GM19328 (cell line): ENCODE measurements around the gene PRCP.

Source experiments
- ATAC-seq: cut with Tn5 transposase; IDR thresholded peaks from one replicate; pipeline ENCODE4 v1.9.1; 2021; ENCODE audit warnings: mild to moderate bottlenecking, moderate library complexity; ENCODE audit not compliant: unreplicated experiment

Gene PRCP

GRCh38 chr11:82907371-82907770 is 7.1 kb upstream of the PRCP start:
- no peak for ATAC-seq

DNA sequence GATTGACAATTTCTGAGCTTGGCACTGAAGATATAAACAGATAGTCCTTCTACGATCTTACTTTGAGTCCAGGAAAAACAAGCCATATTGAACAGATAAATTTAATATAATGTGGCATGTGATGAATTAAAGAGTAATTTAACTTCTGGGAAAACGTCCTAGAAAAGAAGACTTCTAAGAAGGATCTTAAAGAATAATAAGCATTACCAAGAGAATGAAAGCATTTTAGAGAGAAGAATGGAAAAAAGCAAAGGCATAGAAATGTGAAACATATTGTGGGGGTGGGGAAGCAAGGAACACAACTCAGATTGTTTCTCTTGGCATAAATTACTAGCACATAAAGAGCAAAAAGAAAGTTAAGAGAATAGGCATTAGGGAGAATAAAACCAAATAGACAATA is 6.7 kb upstream of the PRCP start:
- no peak for ATAC-seq

DNA sequence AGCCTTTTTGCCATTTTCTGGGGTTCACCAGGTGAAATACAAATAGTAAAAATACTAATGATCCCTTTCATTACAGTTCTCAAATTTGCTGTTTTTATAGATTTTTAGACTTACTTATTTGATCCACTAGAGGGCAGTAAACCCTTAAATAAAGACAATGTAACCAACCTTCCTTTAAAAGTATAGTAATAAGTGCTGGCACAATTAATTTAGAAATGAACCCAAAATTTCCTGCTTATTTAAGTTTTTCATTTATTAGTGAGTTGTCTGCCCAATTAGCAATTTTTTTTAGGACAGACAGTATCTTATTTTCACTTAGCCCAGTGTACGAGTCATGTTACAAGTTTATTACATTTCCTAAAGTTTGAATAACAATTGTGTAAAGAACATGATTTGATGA is 6.0 kb upstream of the PRCP start:
- no peak for ATAC-seq

- no peak for ATAC-seq
Measured at GRCh38 chr11:82903843-82904586, 3.8 kb upstream of the PRCP start.

- no peak for ATAC-seq
Measured at GRCh38 chr11:82902880-82903279, 2.6 kb upstream of the PRCP start.

DNA sequence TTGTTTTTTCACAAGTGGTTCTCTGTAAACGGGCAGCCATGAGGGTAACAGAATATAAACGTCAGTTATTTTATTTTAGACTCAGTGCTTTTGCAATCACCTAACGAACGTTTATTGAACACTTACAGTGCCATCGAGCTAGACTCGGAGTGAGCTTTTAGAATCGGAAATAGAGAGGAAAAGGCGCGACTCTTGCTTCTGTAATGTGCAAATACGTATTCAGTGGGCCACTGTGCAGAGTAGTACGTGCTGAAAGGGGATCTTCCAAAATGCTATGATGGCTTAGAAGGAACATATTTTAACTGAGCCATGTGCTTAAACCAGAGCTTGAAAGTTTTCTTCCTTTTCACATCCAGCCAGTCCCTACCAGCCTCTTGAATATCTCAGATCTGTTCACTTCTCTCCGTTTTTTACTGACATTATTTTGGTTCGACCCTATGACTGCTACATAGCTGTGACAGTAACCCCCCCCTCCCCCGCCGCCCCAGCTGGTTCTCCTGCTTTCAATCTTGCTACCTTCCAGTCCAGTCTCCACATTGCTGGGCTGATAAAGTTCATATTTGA is 1.8 kb upstream of the PRCP start:
- ATAC-seq, result no peak

DNA sequence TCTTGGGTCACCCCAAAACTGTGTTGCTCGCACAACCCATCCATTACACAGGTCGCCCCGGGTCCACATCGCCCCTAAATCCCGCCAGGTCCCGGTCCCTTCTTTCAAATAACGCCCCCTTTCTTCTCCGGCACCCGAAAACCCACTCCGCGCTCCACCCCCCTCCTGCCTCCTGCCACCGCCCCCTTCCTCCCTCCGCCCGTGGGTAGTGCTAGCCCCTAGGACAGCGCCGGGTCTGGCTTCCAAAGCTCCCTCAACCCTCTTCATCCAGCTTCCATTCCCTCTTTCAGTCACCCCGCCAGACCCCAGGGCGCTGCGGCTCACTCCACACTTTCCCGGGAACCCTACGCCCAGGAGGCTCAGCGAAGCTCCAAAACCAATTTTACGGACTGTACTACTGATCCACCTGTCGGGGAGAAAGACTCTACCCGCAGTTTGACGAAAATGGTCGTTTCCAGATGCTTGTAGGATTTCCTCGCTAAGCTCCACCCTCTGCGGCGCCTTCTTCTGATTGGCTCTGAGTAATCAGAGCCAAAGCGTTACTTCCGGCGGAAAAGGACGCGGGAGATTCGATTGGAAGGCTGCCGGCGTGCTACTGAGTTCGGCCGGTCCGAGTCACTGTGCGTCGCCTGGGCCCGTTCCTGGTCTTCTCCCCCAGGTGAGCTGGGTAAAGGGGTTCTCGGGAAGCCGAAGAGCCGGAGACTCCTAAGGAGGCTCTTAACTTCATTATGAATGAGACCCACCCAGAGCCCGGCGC is 1.1 kb upstream of the PRCP start, which contains the start of gene DDIAS:
DDIAS (plus strand) TSS at position 572 of the 757 bp plus-strand sequence. CDS start 13,003 bp downstream, outside the sequence.
- peak; percentile 56 for ATAC-seq

DNA sequence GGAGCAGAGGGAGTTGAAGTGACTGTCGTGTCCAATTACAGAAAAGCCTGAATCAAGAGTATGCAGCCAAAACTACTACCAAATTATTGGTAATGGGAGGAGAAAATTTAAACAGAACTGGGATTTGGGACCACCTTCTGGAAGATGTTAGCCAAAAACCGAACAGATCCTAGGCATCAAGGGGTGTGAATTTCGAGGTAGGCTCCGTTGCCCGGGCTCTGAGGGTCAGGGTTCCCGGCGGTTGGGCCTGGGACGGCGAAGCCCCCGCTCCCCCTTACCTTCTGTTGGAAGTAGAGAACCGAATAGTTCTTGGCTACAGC is 313 bp downstream of the PRCP start:
- peak; percentile 0 for ATAC-seq

GRCh38 chr11:82899186-82899820 is 927 bp downstream of the PRCP start:
- ATAC-seq, result no peak

GRCh38 chr11:82898241-82898640 is 2.0 kb downstream of the PRCP start:
- no peak for ATAC-seq

DNA sequence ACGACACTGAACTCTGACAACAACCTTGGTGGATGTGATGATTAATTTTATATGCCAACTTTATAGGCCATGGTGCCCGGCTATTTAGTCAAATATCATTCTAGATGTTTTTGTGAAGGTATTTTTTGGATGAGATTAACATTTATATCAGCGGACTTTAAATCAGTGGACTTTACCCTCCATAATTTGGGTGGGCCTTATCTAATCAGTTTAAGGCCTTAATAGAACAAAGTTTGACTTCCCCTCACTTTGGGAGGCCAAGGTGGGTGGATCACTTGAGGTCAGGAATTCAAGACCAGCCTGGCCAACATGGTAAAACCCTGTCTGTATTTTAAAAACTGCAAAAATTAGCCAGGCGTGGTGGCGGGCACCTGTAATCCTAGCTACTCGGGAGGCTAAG is 4.0 kb downstream of the PRCP start:
- no peak for ATAC-seq

DNA sequence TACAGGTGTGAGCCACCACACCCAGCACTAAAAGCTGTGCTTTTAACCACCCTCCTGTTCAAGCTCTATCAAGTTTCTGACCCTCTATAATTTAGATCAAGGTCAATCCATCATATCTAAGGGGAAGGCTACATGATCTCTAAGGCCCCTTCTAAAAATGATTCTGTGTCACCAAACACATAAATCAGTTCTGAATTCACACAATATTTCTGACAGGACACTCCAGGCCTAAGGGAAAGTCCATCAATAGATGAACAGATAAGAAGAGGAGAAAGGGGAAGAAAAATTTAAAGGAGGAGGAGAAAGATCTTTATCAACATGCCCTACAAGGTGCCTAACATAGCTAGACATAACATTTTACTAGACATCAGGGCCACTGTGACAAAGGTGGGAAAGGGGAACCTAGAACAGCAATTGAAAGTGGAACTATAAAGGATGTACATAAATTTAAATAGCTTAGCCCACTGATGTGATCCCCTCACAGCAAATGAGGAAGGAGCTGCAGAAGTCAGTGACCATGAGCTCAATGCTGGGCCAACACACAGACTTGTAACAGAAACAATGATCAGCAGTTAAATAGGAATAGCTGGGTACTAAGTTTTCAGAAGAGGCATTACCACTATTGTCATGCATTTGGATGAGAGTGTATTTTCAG is 4.7 kb downstream of the PRCP start:
- no peak for ATAC-seq

GRCh38 chr11:82892611-82893169 is 7.5 kb downstream of the PRCP start:
- no peak for ATAC-seq

- ATAC-seq, result no peak
Measured at GRCh38 chr11:82890936-82891335, 9.3 kb downstream of the PRCP start.

DNA sequence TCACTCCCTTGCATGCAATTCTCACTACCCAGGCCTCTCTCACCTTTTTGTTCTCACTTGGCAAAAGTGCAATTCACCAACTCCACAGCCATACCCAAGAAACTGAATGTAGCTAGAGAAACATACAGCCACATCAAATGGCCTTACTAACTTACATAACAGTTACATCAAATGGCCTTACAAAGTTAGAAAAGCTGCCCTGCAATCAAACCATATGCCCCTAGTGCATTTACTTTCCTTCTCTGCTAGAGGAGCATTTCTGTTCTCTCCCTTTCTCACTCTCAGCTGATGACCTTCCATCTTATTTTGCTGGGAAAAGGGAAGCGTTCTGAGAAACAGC is 10.3 kb downstream of the PRCP start:
- no peak for ATAC-seq

DNA sequence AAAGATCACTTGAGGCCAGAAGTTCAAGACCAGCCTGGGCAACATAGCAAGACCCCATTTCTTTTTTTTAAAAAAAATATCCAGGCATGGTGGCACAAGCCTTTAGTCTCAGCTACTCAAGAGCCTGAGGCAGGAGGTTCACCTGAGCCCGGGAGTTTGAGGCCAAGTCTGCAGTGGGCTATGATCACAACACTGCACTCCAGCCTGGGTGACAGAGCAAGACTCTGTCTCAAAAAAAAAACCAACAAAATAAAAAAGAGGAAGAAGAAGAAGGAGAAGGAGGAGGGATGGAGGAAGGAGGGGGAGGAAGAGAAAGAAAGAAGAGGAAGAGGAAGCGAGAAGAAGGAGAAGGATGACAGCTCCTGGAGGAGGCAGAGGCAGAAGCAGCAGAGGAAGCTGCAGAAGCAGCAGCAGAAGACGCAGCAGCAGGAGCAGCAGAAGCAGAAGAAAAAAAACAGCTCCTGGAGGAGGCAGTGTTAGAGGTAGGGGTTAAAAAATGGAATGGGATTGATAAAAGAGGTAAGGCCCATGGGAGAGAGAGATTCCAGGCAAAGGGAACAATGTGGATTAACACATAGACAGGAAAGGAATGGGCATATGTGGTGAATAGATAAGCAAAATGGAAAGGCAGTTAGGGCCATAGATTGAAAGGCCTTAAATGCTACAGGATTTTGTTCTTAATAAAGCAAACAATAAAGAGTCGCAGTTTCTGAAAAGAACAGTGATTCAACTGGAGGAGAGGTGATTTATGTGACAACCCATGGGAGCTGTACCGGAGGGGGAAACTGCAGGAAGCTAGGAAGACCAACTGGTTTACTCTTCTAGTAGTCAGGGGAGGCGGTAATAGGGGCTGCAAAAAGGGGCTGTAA is 10.9 kb downstream of the PRCP start:
- no peak for ATAC-seq

DNA sequence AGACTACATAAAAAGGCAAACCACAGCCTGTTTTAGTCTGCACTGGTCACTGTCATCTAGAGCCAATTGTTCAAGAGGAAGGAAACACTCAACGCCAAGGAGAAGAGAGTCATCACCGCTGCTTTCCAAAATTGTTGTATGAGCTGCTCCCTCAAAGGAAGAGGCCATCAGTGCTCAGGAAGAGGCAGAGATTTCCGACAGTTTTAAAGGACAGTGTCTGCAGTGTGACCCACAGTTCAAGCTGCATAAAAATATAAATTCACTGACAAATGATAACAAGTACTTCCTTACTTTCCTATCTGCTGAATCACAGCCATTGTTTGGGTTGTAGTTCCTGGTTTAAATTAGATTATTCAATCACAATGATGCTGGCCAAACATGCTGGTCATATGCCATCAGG is 16.4 kb downstream of the PRCP start:
- ATAC-seq, result no peak

- ATAC-seq, result no peak
Measured at GRCh38 chr11:82874646-82875523, 25.3 kb downstream of the PRCP start.

DNA sequence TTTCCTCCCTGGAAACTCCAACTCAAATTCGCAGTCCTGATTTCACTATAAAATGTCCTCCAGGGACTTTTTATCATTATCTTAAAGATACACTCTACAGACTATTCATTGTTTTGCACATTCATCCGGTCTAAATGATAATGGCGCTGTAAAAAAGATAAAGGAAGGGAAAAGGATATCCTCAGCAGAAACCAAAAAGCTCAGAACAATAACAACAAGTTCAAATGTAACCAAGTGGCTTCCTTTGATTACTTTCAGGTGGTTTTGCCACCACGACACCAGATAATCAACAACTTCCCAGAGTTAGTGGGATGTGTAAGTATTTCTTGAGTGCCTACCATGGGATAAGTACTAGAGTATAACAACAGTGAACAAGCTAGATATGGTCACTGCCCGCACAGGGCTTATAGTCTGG is 26.3 kb downstream of the PRCP start:
- no peak for ATAC-seq
